Hepatocyte (in vitro differentiated cells): ENCODE data around the gene TRPM1. TPM values are rescaled to one million over a fixed set of nuclear protein-coding genes. Genes with fewer than 3 reads are reported as not detected.

Source experiments
- DNase-seq: peaks from one replicate; pipeline ENCODE4 v3.0.0-alpha.2; 2016; ENCODE audit warnings: low spot score
- H2AFZ ChIP-seq: fragments of 200-600 bp; sonication (generic); 2 replicates; pipeline ENCODE4 v1.6.0; 2016; ENCODE audit warnings: antibody characterized with exemption, mild to moderate bottlenecking
- H3K27ac ChIP-seq: fragments of 200-600 bp; sonication (generic); 2 replicates; pipeline ENCODE4 v1.5.1; 2016; ENCODE audit warnings: mild to moderate bottlenecking
- H3K27me3 ChIP-seq: fragments of 200-600 bp; sonication (generic); 2 replicates; pipeline ENCODE4 v1.6.1; 2016
- H3K36me3 ChIP-seq: fragments of 200-600 bp; sonication (generic); replicated peaks from 2 replicates; pipeline ENCODE4 v1.5.1; 2016; ENCODE audit warnings: low read depth; ENCODE audit not compliant: insufficient read depth
- H3K4me1 ChIP-seq: fragments of 200-600 bp; sonication (generic); 2 replicates; pipeline ENCODE4 v1.5.1; 2016; ENCODE audit warnings: mild to moderate bottlenecking, moderate library complexity; ENCODE audit not compliant: insufficient read depth
- H3K4me2 ChIP-seq: fragments of 200-600 bp; sonication (generic); 2 replicates; pipeline ENCODE4 v1.6.0; 2016
- H3K4me3 ChIP-seq: fragments of 200-600 bp; sonication (generic); 2 replicates; pipeline ENCODE4 v1.5.1; 2016; ENCODE audit warnings: mild to moderate bottlenecking
- H3K79me2 ChIP-seq: fragments of 200-600 bp; sonication (generic); 2 replicates; pipeline ENCODE4 v1.6.0; 2017; ENCODE audit warnings: mild to moderate bottlenecking
- H3K9me2 ChIP-seq: fragments of 200-600 bp; sonication (generic); replicated peaks from 2 replicates; pipeline ENCODE4 v1.6.0; 2017; ENCODE audit warnings: mild to moderate bottlenecking; ENCODE audit not compliant: insufficient read depth
- H3K9me3 ChIP-seq: fragments of 200-600 bp; sonication (generic); 2 replicates; pipeline ENCODE4 v1.5.1; 2016; ENCODE audit warnings: low read depth, mild to moderate bottlenecking
- H4K20me1 ChIP-seq: fragments of 200-600 bp; sonication (generic); 2 replicates; pipeline ENCODE4 v1.6.0; 2016; ENCODE audit warnings: mild to moderate bottlenecking; ENCODE audit not compliant: insufficient read depth, poor library complexity, severe bottlenecking
- CTCF ChIP-seq: fragments of 200-600 bp; sonication (generic); IDR thresholded peaks from 2 replicates; pipeline ENCODE4 v1.5.1; 2016; ENCODE audit warnings: antibody characterized with exemption, mild to moderate bottlenecking; ENCODE audit not compliant: poor library complexity
- EZH2 ChIP-seq: fragments of 200-600 bp; sonication (generic); IDR thresholded peaks from 2 replicates; pipeline ENCODE4 v1.6.1; 2016; ENCODE audit warnings: antibody characterized with exemption, mild to moderate bottlenecking, borderline replicate concordance
- EZH2phosphoT487 ChIP-seq: fragments of 200-600 bp; sonication (generic); IDR thresholded peaks from one replicate; pipeline ENCODE4 v1.6.1; 2018; ENCODE audit warnings: antibody characterized with exemption, mild to moderate bottlenecking, low read depth, moderate library complexity; ENCODE audit not compliant: unreplicated experiment, severe bottlenecking
- WGBS: methylation state at CpG from one replicate; pipeline ENCODE4 v1.1.6; 2016; ENCODE audit warnings: low lambda C conversion rate; ENCODE audit errors: missing lambda C conversion rate; 5-methylcytosine and 5-hydroxymethylcytosine counted together
- polyA plus RNA-seq: library from polyadenylated mRNA; unstranded; fragments of >200 nt; fragmentation: Nextera tagmentation; extraction: Ambion mirVana; gene quantifications from 2 replicates; pipeline ENCODE4 v1.2.1, GENCODE V29; 2016
- total RNA-seq: library from RNA; depleted of rRNA; stranded (reverse); fragments of >200 nt; gene quantifications from 2 replicates; pipeline ENCODE4 v1.2.3, GENCODE V29; 2014

Gene TRPM1
- total and polyA plus RNA-seq, 2 experiments from 2014 or later: not detected

GRCh38 chr15:31050953-31051352 lies 50.6 kb downstream of the TRPM1 start:
- 85% methylated on average over 10 of the region's 10 CpGs for WGBS
- H2AFZ ChIP-seq: no peak overlapping the region
- H3K4me1 ChIP-seq: no peaks in the 10 kb centered on the region
- no peak overlapping the region for H3K4me3 ChIP-seq
- no peak overlapping the region for H3K4me2 ChIP-seq
- DNase-seq: no peak
- no peaks in the 10 kb centered on the region for H3K9me2 ChIP-seq
- H3K27me3 ChIP-seq: no peaks in the 10 kb centered on the region
- H3K79me2 ChIP-seq: no peaks in the 10 kb centered on the region
- H4K20me1 ChIP-seq: no peaks in the 10 kb centered on the region
- no peak overlapping the region for H3K27ac ChIP-seq
- TF ChIP-seq EZH2phosphoT487: no peak
- H3K9me3 ChIP-seq: no peaks in the 10 kb centered on the region
- H3K36me3 ChIP-seq: no peaks in the 10 kb centered on the region

GRCh38 chr15:31049682-31050615 lies 51.6 kb downstream of the TRPM1 start:
- Histone ChIP-seq H3K79me2 (no peaks in the 10 kb centered on the region), H3K9me2 (no peaks in the 10 kb centered on the region), H4K20me1 (no peaks in the 10 kb centered on the region), H2AFZ (no peak overlapping the region), H3K27me3 (no peaks in the 10 kb centered on the region), H3K4me1 (no peaks in the 10 kb centered on the region), H3K9me3 (no peaks in the 10 kb centered on the region), H3K36me3 (no peaks in the 10 kb centered on the region), H3K4me3 (no peak overlapping the region), H3K27ac (no peak overlapping the region), H3K4me2 (no peak overlapping the region)
- DNase-seq: no peak
- no peak for TF ChIP-seq CTCF
- no peak for TF ChIP-seq EZH2phosphoT487
- no peak for TF ChIP-seq EZH2
- WGBS: 83% methylated on average over 12 of the region's 12 CpGs

GRCh38 chr15:31049111-31049510 lies 52.4 kb downstream of the TRPM1 start:
- Histone ChIP-seq H3K36me3 (no peaks in the 10 kb centered on the region), H4K20me1 (no peaks in the 10 kb centered on the region), H3K27ac (no peak overlapping the region), H3K4me1 (no peaks in the 10 kb centered on the region), H3K79me2 (no peaks in the 10 kb centered on the region), H3K4me2 (no peak overlapping the region), H3K4me3 (no peak overlapping the region), H2AFZ (no peak overlapping the region), H3K9me2 (no peaks in the 10 kb centered on the region), H3K9me3 (no peaks in the 10 kb centered on the region), H3K27me3 (no peaks in the 10 kb centered on the region)
- DNase-seq: no peak
- 83% methylated on average over 10 of the region's 10 CpGs for WGBS
- no peak for TF ChIP-seq EZH2phosphoT487
- TF ChIP-seq CTCF: no peak
- no peak for TF ChIP-seq EZH2

- Histone ChIP-seq H3K4me3 (no peak overlapping the region), H3K27ac (no peak overlapping the region), H2AFZ (no peak overlapping the region), H3K4me1 (no peaks in the 10 kb centered on the region), H4K20me1 (no peaks in the 10 kb centered on the region), H3K27me3 (no peaks in the 10 kb centered on the region), H3K9me2 (no peaks in the 10 kb centered on the region), H3K4me2 (no peak overlapping the region), H3K36me3 (no peaks in the 10 kb centered on the region), H3K9me3 (no peaks in the 10 kb centered on the region), H3K79me2 (no peaks in the 10 kb centered on the region)
- DNase-seq: no peak
- WGBS: 93% methylated on average over 8 of the region's 8 CpGs
- TF ChIP-seq CTCF (no peak), EZH2 (no peak), EZH2phosphoT487 (no peak)
These were observed 54.1 kb downstream of the TRPM1 start for GRCh38 chr15:31047437-31047836.
